A673 (cell line): ENCODE measurements around the gene FGR.

Experiments
- EZH2 ChIP-seq: fragments of 200-600 bp; sonication (generic); IDR thresholded peaks from 2 replicates; pipeline ENCODE4 v1.6.1; 2017; ENCODE audit warnings: borderline replicate concordance, low read depth, mild to moderate bottlenecking, mixed read lengths, antibody characterized with exemption, low read length; ENCODE audit not compliant: poor library complexity, severe bottlenecking
- TF ChIP-seq, protein P1 (sequence below): fragments of 300-800, 200-600 bp; sonication (generic); conservative IDR thresholded peaks from 2 replicates; pipeline ENCODE4 v1.5.1; 2017; ENCODE audit warnings: low read depth, mild to moderate bottlenecking, antibody characterized with exemption, low read length, moderate library complexity, mixed read lengths

DNA sequence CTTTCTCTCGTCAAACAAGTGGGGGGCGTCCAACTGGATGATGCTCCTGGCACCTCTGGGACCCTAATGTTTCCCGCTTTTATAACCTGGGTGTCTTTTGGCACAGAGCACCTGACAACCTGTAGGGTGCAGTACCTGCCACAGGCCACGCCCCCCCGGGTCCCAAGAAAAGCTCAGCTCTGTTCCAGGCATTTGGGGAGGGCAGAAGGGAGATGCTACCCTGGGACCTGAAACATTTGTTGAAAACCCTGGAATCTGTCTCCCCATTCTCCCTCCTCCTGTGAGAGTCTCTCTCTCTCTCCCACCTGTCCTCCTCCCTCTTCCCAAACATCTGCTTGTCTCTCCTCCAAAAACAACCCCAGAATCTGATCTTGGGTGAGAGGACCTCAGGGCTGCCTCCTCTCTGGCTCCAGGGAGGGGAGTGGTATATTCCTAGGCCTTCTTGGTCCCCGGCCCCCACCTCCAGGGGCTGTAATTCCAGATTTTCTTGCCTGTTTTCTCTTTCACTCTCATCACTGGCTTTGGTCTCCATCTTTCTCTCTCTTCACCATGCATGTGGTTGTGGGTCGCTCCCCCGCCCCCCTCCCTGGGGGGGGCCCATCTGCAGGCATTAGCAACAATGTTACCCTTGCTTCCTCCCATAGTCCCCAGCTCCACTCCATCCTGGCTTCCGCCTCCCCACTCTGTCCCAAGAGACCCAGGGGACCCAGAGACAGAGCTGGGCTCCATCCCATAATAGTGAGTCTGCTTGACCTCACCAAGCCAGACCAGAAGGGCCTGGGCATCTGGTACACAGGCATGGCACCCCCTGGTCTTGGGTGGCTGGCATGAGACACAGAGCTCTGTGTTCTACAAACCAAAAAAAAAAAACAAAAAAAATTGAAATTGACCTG is 35.1 kb downstream of the FGR start:
- TF ChIP-seq, protein P1, sequence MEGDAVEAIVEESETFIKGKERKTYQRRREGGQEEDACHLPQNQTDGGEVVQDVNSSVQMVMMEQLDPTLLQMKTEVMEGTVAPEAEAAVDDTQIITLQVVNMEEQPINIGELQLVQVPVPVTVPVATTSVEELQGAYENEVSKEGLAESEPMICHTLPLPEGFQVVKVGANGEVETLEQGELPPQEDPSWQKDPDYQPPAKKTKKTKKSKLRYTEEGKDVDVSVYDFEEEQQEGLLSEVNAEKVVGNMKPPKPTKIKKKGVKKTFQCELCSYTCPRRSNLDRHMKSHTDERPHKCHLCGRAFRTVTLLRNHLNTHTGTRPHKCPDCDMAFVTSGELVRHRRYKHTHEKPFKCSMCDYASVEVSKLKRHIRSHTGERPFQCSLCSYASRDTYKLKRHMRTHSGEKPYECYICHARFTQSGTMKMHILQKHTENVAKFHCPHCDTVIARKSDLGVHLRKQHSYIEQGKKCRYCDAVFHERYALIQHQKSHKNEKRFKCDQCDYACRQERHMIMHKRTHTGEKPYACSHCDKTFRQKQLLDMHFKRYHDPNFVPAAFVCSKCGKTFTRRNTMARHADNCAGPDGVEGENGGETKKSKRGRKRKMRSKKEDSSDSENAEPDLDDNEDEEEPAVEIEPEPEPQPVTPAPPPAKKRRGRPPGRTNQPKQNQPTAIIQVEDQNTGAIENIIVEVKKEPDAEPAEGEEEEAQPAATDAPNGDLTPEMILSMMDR: no peak
- TF ChIP-seq EZH2: no peak
